KMS-11 (cell line): ENCODE data around the gene ULK4.
"Not testable (repeated sequence)": the region's sequence is repeated elsewhere in the genome, so short reads cannot be mapped to it uniquely, and the experiment has no call there.

Source experiments
- H2AFZ ChIP-seq: fragments of 200-600 bp; sonication (generic); 2 replicates; pipeline ENCODE4 v1.6.1; 2016; ENCODE audit warnings: antibody characterized with exemption, mixed run types, low read depth
- H3K27ac ChIP-seq: fragments of 200-600 bp; sonication (generic); 2 replicates; pipeline ENCODE4 v1.6.1; 2016; ENCODE audit warnings: mild to moderate bottlenecking, mixed run types
- H3K27me3 ChIP-seq: fragments of 200-600 bp; sonication (generic); 2 replicates; pipeline ENCODE4 v1.6.1; 2017; ENCODE audit warnings: mild to moderate bottlenecking, low read depth, mixed run types, moderate library complexity; ENCODE audit not compliant: insufficient read depth
- H3K36me3 ChIP-seq: fragments of 200-600 bp; sonication (generic); 2 replicates; pipeline ENCODE4 v1.6.1; 2017; ENCODE audit warnings: mild to moderate bottlenecking, mixed run types; ENCODE audit not compliant: insufficient read depth
- H3K4me1 ChIP-seq: fragments of 200-600 bp; sonication (generic); 2 replicates; pipeline ENCODE4 v1.6.1; 2016; ENCODE audit warnings: mild to moderate bottlenecking, low read depth, mixed run types; ENCODE audit not compliant: poor library complexity, severe bottlenecking
- H3K4me2 ChIP-seq: fragments of 200-600 bp; sonication (generic); 2 replicates; pipeline ENCODE4 v1.7.0; 2016; ENCODE audit warnings: mild to moderate bottlenecking, mixed run types
- H3K4me3 ChIP-seq: fragments of 200-600 bp; sonication (generic); IDR thresholded peaks from 2 replicates; pipeline ENCODE4 v1.6.1; 2017; ENCODE audit warnings: low read depth, low read length, mixed read lengths; ENCODE audit not compliant: insufficient read depth
- H3K79me2 ChIP-seq: fragments of 200-600 bp; sonication (generic); 2 replicates; pipeline ENCODE4 v1.6.1; 2016; ENCODE audit warnings: low read depth, mixed run types; ENCODE audit not compliant: insufficient read depth
- H3K9ac ChIP-seq: fragments of 200-600 bp; sonication (generic); 2 replicates; pipeline ENCODE4 v1.6.1; 2016; ENCODE audit warnings: mild to moderate bottlenecking, mixed run types
- H4K20me1 ChIP-seq: fragments of 200-600 bp; sonication (generic); 2 replicates; pipeline ENCODE4 v1.6.1; 2016; ENCODE audit warnings: mild to moderate bottlenecking, mixed run types; ENCODE audit not compliant: insufficient read depth
- CTCF ChIP-seq: fragments of 200-600 bp; sonication (generic); conservative IDR thresholded peaks from 2 replicates; pipeline ENCODE4 v1.6.1; 2017; ENCODE audit warnings: low read depth, mild to moderate bottlenecking, antibody characterized with exemption, low read length, moderate library complexity, mixed read lengths

The ULK4 gene

GRCh38 chr3:41716471-41716870 is 245.4 kb downstream of the ULK4 start:
- H3K4me1 ChIP-seq = peaks cover 6% of the 10 kb centered on the region
- H3K27me3 ChIP-seq = no peaks in the 10 kb centered on the region
- H4K20me1 ChIP-seq = no peaks in the 10 kb centered on the region
- H3K9ac ChIP-seq = no peak overlapping the region
- H3K36me3 ChIP-seq = no peaks in the 10 kb centered on the region
- no peak overlapping the region for H3K4me3 ChIP-seq
- no peak for TF ChIP-seq CTCF
- no peaks in the 10 kb centered on the region for H3K79me2 ChIP-seq
- no peak overlapping the region for H3K4me2 ChIP-seq
- H2AFZ ChIP-seq = no peak overlapping the region
- no peak overlapping the region for H3K27ac ChIP-seq

GRCh38 chr3:41715376-41715775 is 246.5 kb downstream of the ULK4 start:
- no peak overlapping the region for H3K27ac ChIP-seq
- no peaks in the 10 kb centered on the region for H3K79me2 ChIP-seq
- no peaks in the 10 kb centered on the region for H4K20me1 ChIP-seq
- no peak overlapping the region for H2AFZ ChIP-seq
- H3K4me2 ChIP-seq = no peak overlapping the region
- no peaks in the 10 kb centered on the region for H3K27me3 ChIP-seq
- no peak overlapping the region for H3K4me3 ChIP-seq
- peaks cover 13% of the 10 kb centered on the region for H3K4me1 ChIP-seq
- no peak for TF ChIP-seq CTCF
- no peak overlapping the region for H3K9ac ChIP-seq
- H3K36me3 ChIP-seq = no peaks in the 10 kb centered on the region

GRCh38 chr3:41711651-41712050 is 250.3 kb downstream of the ULK4 start:
- Histone ChIP-seq H3K27me3 (no peaks in the 10 kb centered on the region), H3K4me3 (no peak overlapping the region), H3K79me2 (no peaks in the 10 kb centered on the region), H3K4me2 (no peak overlapping the region), H3K9ac (no peak overlapping the region), H3K27ac (no peak overlapping the region), H2AFZ (no peak overlapping the region), H4K20me1 (no peaks in the 10 kb centered on the region), H3K36me3 (no peaks in the 10 kb centered on the region), H3K4me1 (peaks cover 13% of the 10 kb centered on the region)
- TF ChIP-seq CTCF = no peak

- Histone ChIP-seq H4K20me1 (no peaks in the 10 kb centered on the region), H3K4me2 (no peak overlapping the region), H3K27me3 (no peaks in the 10 kb centered on the region), H3K36me3 (no peaks in the 10 kb centered on the region), H2AFZ (no peak overlapping the region), H3K4me1 (peaks cover 13% of the 10 kb centered on the region), H3K4me3 (no peak overlapping the region), H3K27ac (no peak overlapping the region), H3K9ac (no peak overlapping the region), H3K79me2 (no peaks in the 10 kb centered on the region)
- no peak for TF ChIP-seq CTCF
These were observed 251.1 kb downstream of the ULK4 start for GRCh38 chr3:41710646-41711388.

- H3K4me2 ChIP-seq, H3K4me3 ChIP-seq, H3K79me2 ChIP-seq, H3K36me3 ChIP-seq, H3K27ac ChIP-seq, H3K27me3 ChIP-seq, H3K9ac ChIP-seq, H2AFZ ChIP-seq, H4K20me1 ChIP-seq: not testable (repeated sequence)
- H3K4me1 ChIP-seq = peaks cover 13% of the 10 kb centered on the region
These were observed 252.7 kb downstream of the ULK4 start for GRCh38 chr3:41709213-41709612.
